Measurements from ENCODE around the gene EME1.

- TF ChIP-seq CTCF (IDR thresholded peaks at IDR 0.05; ENCODE audit: borderline replicate concordance, extremely low read depth, low read length, poor library complexity, severe bottlenecking) (no peak), EZH2 (IDR thresholded peaks at IDR 0.05; ENCODE audit: borderline replicate concordance, low read depth, low read length, severe bottlenecking) (no peak)
Observed at GRCh38 chr17:50375858-50376538, 3.0 kb downstream of the EME1 start.

Data from DND-41 (cell line).